ENCODE results near the gene ZNF608.

Gene ZNF608

DNA sequence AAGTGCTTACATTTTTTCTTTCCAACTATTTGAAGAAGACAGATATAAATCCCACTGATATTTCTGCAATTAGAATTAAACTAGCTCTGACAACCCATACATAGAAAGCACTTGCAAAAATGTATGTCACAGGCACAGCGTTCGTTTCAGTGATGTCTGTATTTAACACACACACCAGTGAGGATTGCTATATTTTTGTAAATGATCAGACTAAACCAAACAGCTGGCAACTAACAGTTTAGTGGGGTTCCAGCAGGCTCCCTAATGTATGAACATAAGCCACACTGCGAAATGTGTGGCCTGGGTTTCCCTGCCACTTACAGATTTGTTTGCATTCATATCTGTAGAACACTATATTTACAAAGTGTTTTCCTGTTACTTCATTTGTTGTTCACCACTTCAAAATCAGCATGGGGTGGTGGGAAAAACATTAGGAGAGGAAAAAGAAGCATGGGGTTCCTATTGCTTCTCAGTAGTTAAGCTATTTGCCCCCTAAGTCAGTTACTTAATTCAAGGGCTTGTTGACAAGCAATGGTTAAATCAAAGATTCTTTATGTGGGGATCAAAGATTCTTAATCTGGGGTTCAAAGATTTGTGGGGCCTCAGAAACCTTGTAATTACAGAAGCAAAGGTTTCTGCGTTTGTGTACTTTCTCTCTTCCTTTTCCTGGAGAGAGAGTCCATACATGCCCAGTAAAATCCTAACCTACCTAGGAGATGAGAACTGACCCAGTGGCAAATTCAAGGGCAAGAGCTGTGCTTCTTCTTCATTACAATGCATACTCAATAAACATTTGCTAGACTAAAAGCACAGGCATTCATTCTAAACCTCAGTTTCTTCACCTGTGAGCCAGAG, 27.1 kb downstream of the ZNF608 start:
- no peak for DNase-seq (ENCODE audit: low read depth in 2 of 2)

GRCh38 chr5:124718380-124718789, 28.1 kb downstream of the ZNF608 start:
- no peak for DNase-seq (ENCODE audit: low read depth in 2 of 2)

DNA sequence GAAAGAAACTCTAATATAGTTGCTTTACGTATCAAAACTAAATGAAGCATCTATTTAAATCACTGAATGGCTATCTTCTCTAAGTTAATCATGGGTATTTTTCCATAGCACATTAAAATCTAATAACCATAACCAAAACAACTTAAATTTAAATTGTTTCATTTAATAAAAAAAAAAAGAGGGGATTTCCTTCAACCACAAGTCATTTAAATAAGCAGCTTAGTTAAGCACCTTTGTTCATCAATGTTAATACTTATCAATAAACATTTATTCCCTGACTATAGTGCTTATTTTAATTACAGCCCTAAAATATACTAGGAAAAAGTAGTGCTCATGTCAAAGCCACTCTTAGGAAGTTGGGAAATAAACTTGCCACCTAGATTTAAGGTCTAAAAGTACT, 30.3 kb downstream of the ZNF608 start:
- DNase-seq (ENCODE audit: low read depth in 2 of 2) = no peak

GRCh38 chr5:124714910-124715309, 31.5 kb downstream of the ZNF608 start:
- no peak for DNase-seq (ENCODE audit: low read depth in 2 of 2)

- no peak for DNase-seq (ENCODE audit: low read depth in 2 of 2)
Measured at GRCh38 chr5:124713595-124713994, 32.8 kb downstream of the ZNF608 start.

- no peak for DNase-seq (ENCODE audit: low read depth in 2 of 2)
Measured at GRCh38 chr5:124712731-124713305, 33.6 kb downstream of the ZNF608 start.

DNA sequence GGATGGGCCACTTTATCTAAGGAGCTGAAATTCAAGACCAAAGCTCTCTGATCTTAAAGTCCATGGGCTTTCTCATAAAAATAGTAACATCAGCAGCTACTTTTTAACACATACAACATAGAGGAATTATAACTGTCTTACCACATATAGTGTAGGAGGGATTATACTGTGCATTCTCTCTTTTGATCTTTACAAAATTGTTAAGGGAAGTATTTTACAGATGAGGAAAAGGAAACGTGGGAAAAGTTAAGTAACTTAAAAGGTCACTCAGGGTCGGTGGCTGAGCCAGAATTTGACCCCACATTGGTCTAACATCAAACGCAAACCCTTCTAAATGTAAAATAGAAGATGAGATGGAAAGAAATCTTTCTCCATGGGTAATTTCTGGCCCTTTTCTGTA, 38.4 kb downstream of the ZNF608 start:
- no peak for DNase-seq (ENCODE audit: low read depth in 2 of 2)

DNA sequence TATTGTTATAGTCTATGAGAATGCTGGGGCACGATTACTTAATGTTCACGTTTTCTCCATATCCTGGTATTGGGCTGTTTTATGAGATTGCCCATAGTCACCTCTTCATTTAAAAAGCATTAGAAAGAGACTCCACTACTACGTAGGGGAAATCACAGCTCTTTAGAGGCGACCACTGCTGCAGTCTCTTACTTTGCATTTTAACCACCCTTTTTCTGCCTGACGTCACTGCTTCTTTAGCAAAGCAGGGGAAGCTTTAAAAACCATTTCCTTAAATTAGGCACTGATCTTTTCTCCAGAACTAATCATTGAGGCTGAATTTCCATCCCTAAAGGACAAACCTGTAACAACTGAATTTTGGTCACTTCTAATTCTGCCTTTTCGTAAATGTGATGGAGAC, 38.9 kb downstream of the ZNF608 start:
- no peak for DNase-seq (ENCODE audit: low read depth in 2 of 2)

DNA sequence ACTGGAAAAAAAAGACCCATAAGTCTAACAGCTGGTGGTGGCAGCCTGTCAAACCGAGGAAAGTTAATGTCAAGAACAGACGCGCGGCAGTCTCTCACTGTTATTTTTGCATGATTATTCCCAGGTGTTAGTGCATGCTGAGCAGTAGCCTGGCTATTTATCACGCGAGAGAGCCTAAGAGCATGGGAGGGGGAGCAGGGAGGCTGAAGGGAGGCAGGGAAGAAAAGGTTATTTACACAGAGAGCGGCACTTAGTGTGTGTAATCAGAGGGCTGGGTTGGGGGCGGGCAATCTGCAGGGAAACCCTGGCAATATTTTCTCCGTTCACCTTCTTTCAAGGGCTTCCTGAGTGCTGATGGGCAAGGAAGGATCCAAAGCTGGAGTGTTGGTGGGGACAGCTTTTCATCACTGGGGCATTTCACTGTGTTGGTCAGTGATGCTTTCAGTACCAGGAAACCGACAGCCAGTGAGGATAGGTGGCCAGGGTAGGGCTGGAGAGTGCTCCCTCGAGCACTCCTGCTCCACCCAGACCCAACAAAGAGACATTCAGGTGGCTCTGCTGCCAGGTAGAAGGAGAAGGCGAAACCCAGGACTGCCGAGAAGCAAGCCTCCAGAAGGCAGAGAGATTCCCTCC, 39.6 kb downstream of the ZNF608 start:
- no peak for DNase-seq (ENCODE audit: low read depth in 2 of 2)

DNA sequence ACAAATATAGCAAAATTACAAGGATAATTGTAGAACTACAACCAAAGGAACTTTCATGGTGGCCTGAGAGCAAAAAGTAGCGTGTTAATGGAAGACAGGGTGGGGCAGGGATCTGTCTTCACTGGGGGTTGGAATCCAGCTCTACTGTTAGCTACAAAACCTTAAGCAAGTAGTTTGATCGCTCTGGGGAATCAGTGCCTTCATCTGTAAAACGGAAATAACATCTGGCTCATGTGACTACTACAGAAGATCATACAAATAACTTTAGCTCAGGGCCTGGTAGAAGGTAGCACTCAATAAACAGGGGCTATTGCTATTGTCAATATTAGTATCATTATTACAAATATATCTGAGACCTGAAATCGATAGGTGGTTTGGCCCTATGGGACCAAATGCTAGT, 40.4 kb downstream of the ZNF608 start:
- DNase-seq (ENCODE audit: low read depth in 2 of 2) = no peak

DNA sequence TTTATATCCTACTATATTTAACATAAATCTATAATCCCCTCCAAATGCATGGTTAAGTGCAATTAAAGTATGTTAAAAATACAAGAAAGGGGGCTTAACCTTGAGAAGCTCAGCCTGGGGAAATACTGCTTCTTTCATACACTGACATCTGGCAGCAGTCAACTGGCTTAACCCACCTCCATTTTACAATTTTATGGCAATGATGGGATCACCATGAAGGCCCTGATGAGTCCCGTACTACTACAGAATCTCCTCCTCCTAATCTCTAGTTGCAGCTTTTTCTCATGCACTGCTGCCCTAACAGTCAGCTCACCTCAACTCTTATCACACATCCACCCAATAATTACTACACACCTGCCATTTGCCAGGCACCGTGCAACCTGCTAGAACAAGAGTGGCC, 40.9 kb downstream of the ZNF608 start:
- DNase-seq (ENCODE audit: low read depth in 2 of 2) = no peak

DNA sequence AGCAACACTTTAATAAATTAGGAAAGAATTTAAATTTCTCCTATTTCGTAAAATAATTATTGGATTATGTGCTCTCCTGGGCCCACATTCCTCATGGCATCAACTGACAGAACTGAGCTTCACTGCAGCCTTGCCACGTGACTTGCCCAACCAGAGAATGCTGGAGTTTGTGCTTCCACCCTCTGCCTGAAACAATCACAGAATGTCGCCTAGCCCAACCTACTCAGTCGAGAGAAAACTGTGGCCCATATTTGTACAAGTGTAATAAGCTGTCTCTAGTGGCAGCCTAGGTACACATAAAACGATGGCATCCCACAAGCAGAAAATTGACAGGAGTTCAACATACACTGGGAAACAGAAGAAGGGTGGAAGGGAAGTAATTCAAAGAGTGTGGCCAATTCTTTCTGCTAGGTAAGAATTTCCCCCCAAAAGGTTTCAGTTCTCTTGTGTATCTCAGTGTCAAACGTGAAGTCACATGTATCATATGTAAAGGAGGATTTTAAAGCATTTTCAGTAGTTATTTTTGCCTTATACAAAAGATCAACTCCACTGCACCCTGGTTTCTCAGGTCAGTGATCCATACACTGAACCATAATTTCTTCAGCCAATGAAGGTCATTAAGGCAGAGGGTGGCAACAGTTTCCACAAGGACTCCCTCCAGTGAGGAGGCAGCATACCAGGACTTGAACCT, 41.7 kb downstream of the ZNF608 start:
- no peak for DNase-seq (ENCODE audit: low read depth in 2 of 2)

DNA sequence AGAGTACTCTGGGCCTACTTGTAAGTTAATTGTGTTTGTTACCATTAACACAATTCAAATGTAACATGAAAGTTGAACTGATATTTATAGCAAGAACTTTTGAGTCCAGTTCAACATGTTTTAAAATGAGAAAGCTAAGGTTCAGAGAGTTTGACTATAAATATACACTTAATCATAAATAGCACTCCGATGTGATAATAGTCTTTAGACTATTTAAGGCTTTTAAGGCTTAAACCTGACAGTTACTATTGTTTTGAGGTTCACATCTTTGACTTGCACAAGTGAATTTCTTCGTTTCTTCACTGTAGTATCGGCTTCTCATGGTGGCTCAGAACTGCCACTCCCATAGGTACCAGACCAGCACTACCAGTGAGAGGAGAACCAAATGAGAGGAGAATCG, 42.4 kb downstream of the ZNF608 start:
- DNase-seq (ENCODE audit: low read depth in 2 of 2) = no peak

DNA sequence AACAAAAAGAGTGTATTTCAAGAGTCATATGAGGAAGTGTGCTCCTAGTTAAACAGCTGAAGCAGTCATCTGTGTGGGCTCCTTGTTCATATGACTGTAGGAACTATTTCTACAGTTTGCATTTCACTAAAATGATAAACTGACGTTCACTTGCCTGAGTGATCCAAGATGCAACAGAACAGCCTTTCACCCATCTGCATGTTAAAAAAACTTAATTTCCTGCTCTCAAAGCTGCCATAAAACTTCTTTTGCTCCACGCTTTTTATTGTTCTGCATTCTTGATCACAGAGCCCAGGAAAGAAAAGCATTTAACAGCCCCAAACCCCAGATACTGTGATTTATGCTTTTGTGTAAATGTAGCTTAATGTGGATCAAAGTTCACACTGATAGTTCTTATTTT, 43.9 kb downstream of the ZNF608 start:
- DNase-seq (ENCODE audit: low read depth in 2 of 2) = no peak

DNA sequence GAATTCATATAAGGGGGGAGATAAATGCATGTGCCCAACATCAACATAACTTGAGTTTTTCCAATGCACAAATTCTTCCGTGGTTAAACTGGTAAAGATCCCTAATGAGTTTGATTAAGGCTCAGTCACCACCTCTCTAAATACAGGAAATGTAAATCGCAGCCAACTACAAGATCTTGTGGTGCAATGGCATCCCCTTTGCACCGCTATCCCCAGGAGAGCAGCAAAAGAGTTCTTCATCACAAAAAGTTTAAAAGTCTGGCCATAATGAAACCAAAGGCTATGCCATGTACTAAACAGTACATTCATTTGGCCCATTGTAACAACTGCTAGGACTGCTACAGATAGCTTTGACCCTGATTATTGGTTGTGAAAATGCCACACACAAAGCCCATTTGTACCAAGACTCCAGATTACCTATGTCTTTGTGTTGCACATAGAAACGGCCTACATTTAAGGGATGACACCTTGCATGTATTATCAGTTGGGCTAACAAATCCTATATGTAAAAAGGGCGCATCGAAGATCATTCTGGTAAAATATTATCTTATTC, 44.5 kb downstream of the ZNF608 start:
- no peak for DNase-seq (ENCODE audit: low read depth in 2 of 2)

GRCh38 chr5:124701016-124701415, 45.4 kb downstream of the ZNF608 start:
- no peak for DNase-seq (ENCODE audit: low read depth in 2 of 2)

GRCh38 chr5:124700333-124700732, 46.1 kb downstream of the ZNF608 start:
- no peak for DNase-seq (ENCODE audit: low read depth in 2 of 2)

DNA sequence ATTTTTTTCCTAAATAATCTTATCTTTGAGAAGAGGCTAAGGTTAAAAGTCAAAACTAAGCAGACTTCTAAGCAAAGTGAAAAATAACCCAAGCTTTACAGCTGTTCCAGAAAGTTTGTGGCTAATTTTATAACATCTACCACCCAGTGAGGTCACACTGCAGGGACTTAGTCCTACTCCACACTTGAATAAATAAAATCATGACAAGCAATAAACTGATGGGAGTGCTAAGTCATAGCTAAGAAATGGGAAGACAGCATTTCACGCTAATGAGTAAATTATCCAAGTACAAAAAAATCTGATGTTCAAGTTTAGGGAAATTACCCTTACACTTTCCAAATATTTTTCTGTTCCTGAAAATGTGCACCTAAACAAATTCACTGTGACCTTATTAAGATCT, 47.7 kb downstream of the ZNF608 start:
- DNase-seq (ENCODE audit: low read depth in 2 of 2) = no peak

DNA sequence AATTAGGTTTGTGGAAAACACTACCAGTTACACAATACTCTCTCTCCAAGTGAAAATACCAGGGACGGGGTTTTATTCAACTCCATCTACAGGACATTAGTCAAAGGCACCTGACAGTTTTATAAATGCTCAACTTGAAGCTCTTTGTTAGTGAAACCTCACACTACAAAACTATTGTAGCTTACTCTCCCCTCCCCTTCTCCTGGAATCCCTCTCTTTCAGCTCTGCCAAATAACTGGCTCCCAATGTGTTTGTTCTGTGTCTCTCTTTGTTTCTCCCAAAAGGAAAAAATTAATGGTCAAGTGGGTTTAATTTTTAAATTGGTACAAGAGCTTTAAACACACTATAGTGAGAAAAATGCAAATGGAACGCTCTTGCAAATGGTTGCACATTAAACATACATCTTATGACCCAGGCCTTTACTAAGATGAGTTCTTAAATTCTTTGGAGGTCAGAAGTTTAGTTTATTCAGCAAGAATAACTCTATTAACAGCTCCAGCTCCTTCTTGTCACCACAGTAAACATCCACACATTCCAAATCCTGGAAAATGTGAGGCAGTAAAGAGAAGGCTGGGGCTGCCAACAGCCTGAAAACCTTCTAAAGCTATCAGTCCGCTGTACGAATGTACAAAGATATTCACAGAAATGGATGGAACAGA, 48.4 kb downstream of the ZNF608 start:
- DNase-seq (ENCODE audit: low read depth in 2 of 2) = no peak

DNA sequence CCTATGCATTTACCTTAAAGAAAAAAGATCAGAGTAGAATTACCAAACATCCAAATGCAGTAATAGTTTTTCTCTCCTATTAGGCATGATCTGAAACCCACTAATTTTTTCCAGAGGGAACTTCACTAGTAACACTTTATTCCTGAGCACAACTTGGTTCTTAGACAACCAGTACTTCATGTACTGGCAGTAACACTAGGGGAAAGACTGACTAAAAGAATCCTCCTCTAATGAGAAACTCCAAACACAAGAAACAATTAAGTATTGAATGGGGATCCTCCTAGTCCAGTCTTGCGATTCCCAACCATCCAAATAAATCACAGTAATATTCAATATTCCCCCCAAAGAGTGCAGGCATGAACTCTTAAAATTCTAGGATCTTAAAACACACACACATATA, 48.9 kb downstream of the ZNF608 start:
- DNase-seq (ENCODE audit: low read depth in 2 of 2) = no peak

DNA sequence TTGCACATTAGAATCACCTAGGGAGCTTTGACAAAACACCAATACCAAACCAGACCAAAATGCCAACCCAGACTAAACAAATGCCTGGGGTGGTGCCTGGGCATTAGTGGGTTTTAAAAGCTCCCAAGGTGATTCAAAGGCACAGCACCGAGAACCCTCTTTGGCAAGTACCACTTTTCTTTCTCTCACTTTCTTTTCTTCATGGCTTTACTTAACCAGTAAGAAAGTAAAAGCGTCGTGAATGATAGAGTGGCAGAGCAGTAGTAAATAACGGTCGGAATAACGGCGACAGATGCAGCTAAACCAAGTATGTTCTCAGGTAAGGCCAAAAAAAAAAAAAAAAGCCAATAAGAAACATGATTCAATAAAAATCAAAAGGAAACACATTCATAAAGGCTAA, 49.5 kb downstream of the ZNF608 start:
- DNase-seq (ENCODE audit: low read depth in 2 of 2) = no peak

Data from stimulated activated CD4-positive, alpha-beta T cell treated with anti-CD3 and anti-CD28 coated beads, Interleukin-4, amount 100 ng/mL, for 48 hours (primary cell).